K562 (cell line): ENCODE results near the gene VDR.

Experiments used
- EP300 ChIP-seq: IDR thresholded peaks from 2 replicates; pipeline ENCODE4 v1.6.1; 2012; ENCODE audit warnings: low read length, improper control_type of control experiment
- KDM4B ChIP-seq, 2 experiments: fragments of 450-650 bp in 1 of 2; sonication (generic) in 1 of 2; IDR thresholded peaks; 2 replicates each; pipeline ENCODE4 v1.6.1; 2016 to 2017; ENCODE audit warnings: borderline replicate concordance in 2 of 2, antibody characterized with exemption in 1 of 2, low read depth in 1 of 2, mild to moderate bottlenecking in 1 of 2
- MYBL2 ChIP-seq, 2 experiments: fragments of 450-650 bp in 1 of 2; sonication (generic) in 1 of 2; formaldehyde crosslinking in 1 of 2; IDR thresholded peaks; 2 replicates each; pipeline versions ENCODE4 v1.6.1 to v1.8.1; 2017 to 2022; ENCODE audit warnings: borderline replicate concordance in 1 of 2, inconsistent platforms in 1 of 2, low read depth in 1 of 2, mild to moderate bottlenecking in 1 of 2, missing genetic modification reagents in 1 of 2, moderate library complexity in 1 of 2
- POLR2AphosphoS5 ChIP-seq: IDR thresholded peaks from 2 replicates; pipeline ENCODE4 v1.6.1; 2011; ENCODE audit warnings: mild to moderate bottlenecking, low read depth, low read length, moderate library complexity; ENCODE audit not compliant: control insufficient read depth, insufficient read depth
- SP1 ChIP-seq: sonication (generic); formaldehyde crosslinking; IDR thresholded peaks from 2 replicates; pipeline ENCODE4 v1.8.1; 2022; ENCODE audit warnings: mild to moderate bottlenecking, missing genetic modification reagents
- ZNF239 ChIP-seq: fragments of 250-450 bp; sonication (Bioruptor Pico); IDR thresholded peaks from 2 replicates; pipeline ENCODE4 v1.4.0; 2020; ENCODE audit warnings: mild to moderate bottlenecking
- ZNF551 ChIP-seq: fragments of 250-450 bp; sonication (Bioruptor Pico); IDR thresholded peaks from 2 replicates; pipeline ENCODE4 v1.5.0; 2021; ENCODE audit warnings: mild to moderate bottlenecking, moderate library complexity
- TF ChIP-seq, protein P1 (sequence below), 3 experiments: IDR thresholded peaks in 2 of 3; conservative IDR thresholded peaks in 1 of 3; 2 replicates each; pipeline ENCODE4 v1.5.1; 2011 to 2012; ENCODE audit warnings: low read length in 3 of 3, mild to moderate bottlenecking in 3 of 3, control low read depth in 2 of 3, improper control_type of control experiment in 1 of 3, inconsistent platforms in 1 of 3, low read depth in 1 of 3, mixed read lengths in 1 of 3, moderate library complexity in 1 of 3; ENCODE audit not compliant: insufficient read depth in 2 of 3
- TF ChIP-seq, protein P2 (sequence below): sonication (generic); formaldehyde crosslinking; IDR thresholded peaks from 2 replicates; pipeline ENCODE4 v1.8.0; 2022; ENCODE audit warnings: mild to moderate bottlenecking, missing genetic modification reagents

DNA sequence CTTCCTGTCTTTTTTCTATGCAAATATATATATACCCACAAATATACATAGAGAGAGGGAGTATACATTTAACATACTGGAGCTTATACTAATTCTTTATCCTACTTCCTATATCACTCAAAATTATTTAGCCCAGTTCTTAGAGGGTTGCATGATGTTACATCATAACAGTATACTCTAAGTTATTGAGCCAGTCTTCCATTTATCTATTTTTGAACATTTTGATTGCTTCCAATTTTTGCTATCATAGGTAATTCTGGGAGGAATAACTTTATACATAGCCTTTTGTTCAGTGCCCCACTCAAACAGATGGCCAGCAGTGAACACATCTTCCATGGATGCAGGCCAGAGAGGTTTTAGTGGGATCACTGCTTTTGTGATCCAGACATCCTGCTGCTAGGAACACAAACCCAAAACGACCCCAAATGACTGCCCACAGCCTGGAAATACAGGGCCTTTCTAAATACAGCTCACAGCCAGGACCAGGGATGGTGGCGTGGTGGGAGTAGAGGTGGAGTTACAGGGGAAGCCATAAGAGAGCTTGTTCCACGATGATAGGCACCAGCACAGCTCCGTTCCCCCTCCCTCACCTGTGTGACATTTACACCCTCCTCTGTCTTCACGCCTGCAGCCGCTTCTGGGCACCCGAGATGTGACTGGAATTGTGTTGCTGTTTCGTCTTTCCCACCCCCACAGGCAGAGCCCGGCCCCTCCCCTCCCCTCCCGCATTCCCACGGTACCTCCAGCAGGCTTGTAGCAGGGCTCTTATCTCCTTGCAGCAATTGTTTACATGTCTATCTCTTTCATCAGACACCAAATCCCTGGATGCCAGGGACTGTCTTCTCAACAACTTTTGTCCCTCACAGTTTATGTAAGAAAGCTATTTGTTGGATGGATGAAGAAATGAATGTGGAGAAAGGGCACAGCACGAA is 54.4 kb downstream of the VDR start:
- TF ChIP-seq KDM4B (IDR thresholded peaks at IDR 0.05; ENCODE audit: borderline replicate concordance in 2 of 2, low read depth in 1 of 2) = no peak
- no peak for TF ChIP-seq MYBL2 (IDR thresholded peaks at IDR 0.05; ENCODE audit: low read depth)
- TF ChIP-seq MYBL2 (CRISPR knock-in tag; IDR thresholded peaks at IDR 0.05; ENCODE audit: borderline replicate concordance) = no peak
- no peak for TF ChIP-seq ZNF551
- no peak for TF ChIP-seq POLR2AphosphoS5
- peak; percentile 81 for TF ChIP-seq EP300
- TF ChIP-seq, protein P1, sequence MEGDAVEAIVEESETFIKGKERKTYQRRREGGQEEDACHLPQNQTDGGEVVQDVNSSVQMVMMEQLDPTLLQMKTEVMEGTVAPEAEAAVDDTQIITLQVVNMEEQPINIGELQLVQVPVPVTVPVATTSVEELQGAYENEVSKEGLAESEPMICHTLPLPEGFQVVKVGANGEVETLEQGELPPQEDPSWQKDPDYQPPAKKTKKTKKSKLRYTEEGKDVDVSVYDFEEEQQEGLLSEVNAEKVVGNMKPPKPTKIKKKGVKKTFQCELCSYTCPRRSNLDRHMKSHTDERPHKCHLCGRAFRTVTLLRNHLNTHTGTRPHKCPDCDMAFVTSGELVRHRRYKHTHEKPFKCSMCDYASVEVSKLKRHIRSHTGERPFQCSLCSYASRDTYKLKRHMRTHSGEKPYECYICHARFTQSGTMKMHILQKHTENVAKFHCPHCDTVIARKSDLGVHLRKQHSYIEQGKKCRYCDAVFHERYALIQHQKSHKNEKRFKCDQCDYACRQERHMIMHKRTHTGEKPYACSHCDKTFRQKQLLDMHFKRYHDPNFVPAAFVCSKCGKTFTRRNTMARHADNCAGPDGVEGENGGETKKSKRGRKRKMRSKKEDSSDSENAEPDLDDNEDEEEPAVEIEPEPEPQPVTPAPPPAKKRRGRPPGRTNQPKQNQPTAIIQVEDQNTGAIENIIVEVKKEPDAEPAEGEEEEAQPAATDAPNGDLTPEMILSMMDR (IDR thresholded peaks at IDR 0.05 in 2 of 3, conservative IDR thresholded peaks at IDR 0.05 in 1 of 3; ENCODE audit: insufficient read depth in 2 of 3, low read depth in 1 of 3, low read length in 3 of 3) = no peak
- TF ChIP-seq SP1 (CRISPR knock-in tag) = no peak
- TF ChIP-seq ZNF239 (CRISPR knock-in tag) = no peak
- TF ChIP-seq, protein P2, sequence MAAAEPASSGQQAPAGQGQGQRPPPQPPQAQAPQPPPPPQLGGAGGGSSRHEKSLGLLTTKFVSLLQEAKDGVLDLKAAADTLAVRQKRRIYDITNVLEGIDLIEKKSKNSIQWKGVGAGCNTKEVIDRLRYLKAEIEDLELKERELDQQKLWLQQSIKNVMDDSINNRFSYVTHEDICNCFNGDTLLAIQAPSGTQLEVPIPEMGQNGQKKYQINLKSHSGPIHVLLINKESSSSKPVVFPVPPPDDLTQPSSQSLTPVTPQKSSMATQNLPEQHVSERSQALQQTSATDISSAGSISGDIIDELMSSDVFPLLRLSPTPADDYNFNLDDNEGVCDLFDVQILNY = no peak
